Common myeloid progenitor, CD34-positive (primary cell): ENCODE measurements around the gene LPP.

Source experiments
- CTCF ChIA-PET: fragments of 350-600 bp; sonication (Branson Sonifier 250); formaldehyde crosslinking; loops from one replicate; lab custom pipeline; 2021; ENCODE audit warnings: antibody characterized with exemption; lab: Charles Lee
- POLR2A ChIA-PET: fragments of 350-600 bp; sonication (Branson Sonifier 250); formaldehyde crosslinking; loops from one replicate; lab custom pipeline; 2021; ENCODE audit warnings: antibody characterized with exemption; lab: Charles Lee
- DNase-seq, 3 donors: peaks; one replicate each; pipeline versions ENCODE4 v3.0.0 to v3.0.0-alpha.2; 2013
- H3K27ac ChIP-seq, 2 experiments: 1 replicate in 1 of 2; 2 replicates in 1 of 2; pipeline ENCODE4 v1.7.0; 2013; ENCODE audit warnings: inconsistent platforms in 2 of 2, low read length in 2 of 2, mild to moderate bottlenecking in 2 of 2, low read depth in 1 of 2, moderate library complexity in 1 of 2; ENCODE audit not compliant: severe bottlenecking in 2 of 2, insufficient read depth in 1 of 2, poor library complexity in 1 of 2
- H3K27me3 ChIP-seq, 5 experiments: replicated peaks in 2 of 5; 1 replicate in 3 of 5; 2 replicates in 2 of 5; pipeline versions ENCODE4 v1.6.1 to v1.7.0; 2013; ENCODE audit warnings: low read length in 4 of 5, mild to moderate bottlenecking in 2 of 5, moderate library complexity in 2 of 5, inconsistent platforms in 1 of 5; ENCODE audit not compliant: insufficient read depth in 5 of 5, control insufficient read depth in 4 of 5
- H3K36me3 ChIP-seq, 4 experiments: 1 replicate in 2 of 4; 2 replicates in 2 of 4; pipeline versions ENCODE4 v1.6.1 to v1.7.0; 2013; ENCODE audit warnings: low read length in 3 of 4, control low read depth in 1 of 4, mild to moderate bottlenecking in 1 of 4; ENCODE audit not compliant: control insufficient read depth in 4 of 4, insufficient read depth in 4 of 4
- H3K4me1 ChIP-seq, 4 experiments: 1 replicate in 3 of 4; 2 replicates in 1 of 4; pipeline versions ENCODE4 v1.6.1 to v1.7.1; 2013; ENCODE audit warnings: low read length in 3 of 4, mild to moderate bottlenecking in 3 of 4, control low read depth in 1 of 4, inconsistent platforms in 1 of 4, moderate library complexity in 1 of 4; ENCODE audit not compliant: control insufficient read depth in 4 of 4, insufficient read depth in 4 of 4; ENCODE audit errors: control extremely low read depth in 1 of 4
- H3K4me3 ChIP-seq, 7 experiments: 1 replicate in 4 of 7; 2 replicates in 3 of 7; pipeline versions ENCODE4 v1.5.1 to v1.7.0; 2013; ENCODE audit warnings: mild to moderate bottlenecking in 7 of 7, low read length in 6 of 7, moderate library complexity in 6 of 7, inconsistent platforms in 2 of 7, low read depth in 2 of 7, control low read depth in 1 of 7; ENCODE audit not compliant: insufficient read depth in 4 of 7, control insufficient read depth in 1 of 7; ENCODE audit errors: extremely low read depth in 1 of 7
- H3K9me3 ChIP-seq, 5 experiments: 1 replicate in 4 of 5; 2 replicates in 1 of 5; pipeline versions ENCODE4 v1.6.1 to v1.7.1; 2013; ENCODE audit warnings: low read length in 4 of 5, mild to moderate bottlenecking in 2 of 5, inconsistent platforms in 1 of 5, low read depth in 1 of 5, moderate library complexity in 1 of 5; ENCODE audit not compliant: control insufficient read depth in 4 of 5, insufficient read depth in 2 of 5; ENCODE audit errors: control extremely low read depth in 1 of 5
- WGBS: methylation state at CpG from one replicate; pipeline ENCODE4 v1.1.5; 2013; ENCODE audit not compliant: insufficient coverage; 5-methylcytosine and 5-hydroxymethylcytosine counted together

LPP gene

DNA sequence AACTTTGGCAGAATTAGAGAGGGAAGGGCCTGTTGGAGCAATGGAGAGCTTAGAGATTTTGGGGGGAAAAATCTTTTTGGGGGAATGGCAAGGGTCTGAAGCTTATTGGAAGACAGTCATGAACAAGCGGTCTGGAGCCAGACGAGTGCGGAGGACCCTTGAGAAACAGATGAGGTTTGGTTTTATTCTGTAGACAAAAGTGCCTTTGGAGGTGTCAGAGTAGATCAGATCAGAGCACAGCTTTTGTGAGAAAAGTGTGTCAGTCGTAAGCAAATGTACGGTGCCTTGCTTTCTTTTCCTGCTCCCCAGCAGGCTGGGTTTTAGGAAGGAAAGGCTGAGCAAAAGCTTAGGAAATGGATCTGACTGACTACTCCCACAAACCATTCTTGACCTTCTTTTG is 781.0 kb downstream of the LPP start:
- ChIA-PET POLR2A (no interaction called here), CTCF (interaction anchor here (1.3 kb wide), 1 partner anchor 11 kb away, joined by 3 read pairs; no protein-coding TSS in a partner anchor)
- 95% methylated on average over 5 of the region's 5 CpGs for WGBS

GRCh38 chr3:188936597-188937107 is 782.7 kb downstream of the LPP start:
- DNase-seq: no peak
- WGBS: 90% methylated on average over 3 of the region's 3 CpGs

More for the DNA sequence above, 781.0 kb downstream of the LPP start:
- Histone ChIP-seq H3K27me3 (no peaks in the 10 kb centered on the region), H3K9me3 (no peaks in the 10 kb centered on the region), H3K4me1 (no peaks in the 10 kb centered on the region), H3K4me3 (no peak overlapping the region), H3K36me3 (no peaks in the 10 kb centered on the region), H3K27ac (no peak overlapping the region)
- DNase-seq: no peak

DNA sequence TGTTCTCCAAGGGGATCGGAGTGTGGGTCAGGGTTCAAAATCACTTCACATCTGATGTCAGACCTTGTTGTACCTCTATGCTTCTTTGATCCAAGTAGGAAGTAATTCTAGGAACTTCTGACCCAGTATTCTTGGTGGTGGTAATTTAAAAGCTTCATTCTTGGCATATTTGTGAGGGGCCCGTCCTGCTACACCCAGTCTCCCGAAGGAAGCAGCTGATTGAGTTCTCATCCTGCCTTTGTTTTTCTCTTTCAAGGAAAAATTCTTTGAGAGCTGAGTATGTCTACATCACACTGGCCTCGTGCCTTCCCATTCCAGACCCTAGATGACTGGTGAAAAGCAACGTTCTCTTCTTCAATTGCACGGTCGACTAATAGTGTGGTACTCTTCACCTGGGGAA is 783.4 kb downstream of the LPP start:
- DNase-seq: no peak
- ChIA-PET POLR2A (no interaction called here), CTCF (interaction anchor here (2.0 to 2.3 kb wide), 2 partner anchors 15 to 17 kb away, joined by 6 to 10 read pairs; no protein-coding TSS in a partner anchor)
- 98% methylated on average over 7 of the region's 7 CpGs for WGBS
- Histone ChIP-seq H3K4me1 (no peaks in the 10 kb centered on the region), H3K36me3 (no peaks in the 10 kb centered on the region), H3K4me3 (no peak overlapping the region), H3K27me3 (no peaks in the 10 kb centered on the region), H3K27ac (no peak overlapping the region), H3K9me3 (no peaks in the 10 kb centered on the region)

More at GRCh38 chr3:188936597-188937107, 782.7 kb downstream of the LPP start:
- ChIA-PET POLR2A (no interaction called here), CTCF (interaction anchor here (2.0 to 2.3 kb wide), 2 partner anchors 15 to 18 kb away, joined by 6 to 10 read pairs; no protein-coding TSS in a partner anchor)
- Histone ChIP-seq H3K36me3 (no peaks in the 10 kb centered on the region), H3K27ac (no peak overlapping the region), H3K27me3 (no peaks in the 10 kb centered on the region), H3K4me1 (no peaks in the 10 kb centered on the region), H3K9me3 (no peaks in the 10 kb centered on the region), H3K4me3 (no peak overlapping the region)

DNA sequence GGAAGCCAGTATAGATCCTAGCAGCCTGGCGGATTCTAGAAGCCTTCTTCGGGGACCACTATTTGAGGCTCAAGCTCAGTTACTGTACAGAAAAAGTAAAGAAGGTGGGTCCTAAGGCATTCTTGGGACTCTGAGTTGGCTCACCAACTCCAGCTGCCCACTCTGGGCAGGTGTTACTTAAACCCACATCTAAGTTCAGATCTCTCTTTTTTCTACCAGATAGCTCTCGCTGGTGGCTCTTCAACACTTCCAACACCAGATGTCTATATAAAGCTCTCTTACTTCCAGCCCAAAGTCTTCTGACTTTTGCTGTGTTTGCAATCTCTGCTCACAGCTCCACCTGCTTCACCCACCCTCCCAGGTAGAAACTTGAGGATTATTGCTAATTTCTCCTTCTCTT is 785.0 kb downstream of the LPP start:
- H3K27me3 ChIP-seq: no peaks in the 10 kb centered on the region
- ChIA-PET POLR2A (no interaction called here), CTCF (interaction anchor here (1.1 kb wide), 1 partner anchor 1199 kb away, joined by 3 read pairs; no protein-coding TSS in a partner anchor)
- DNase-seq: no peak
- H3K4me3 ChIP-seq: no peak overlapping the region
- H3K27ac ChIP-seq: no peak overlapping the region
- no peaks in the 10 kb centered on the region for H3K36me3 ChIP-seq
- WGBS: 94% methylated on average over 3 of the region's 3 CpGs
- H3K4me1 ChIP-seq: peaks cover 0 to 2% (median 0%) of the 10 kb centered on the region in 4 experiments
- H3K9me3 ChIP-seq: no peaks in the 10 kb centered on the region

- POLR2A ChIA-PET: no interaction called here
- 100% methylated on average over 2 of the region's 5 CpGs for WGBS
These were observed 786.0 kb downstream of the LPP start for GRCh38 chr3:188939814-188940572.

More at GRCh38 chr3:188939814-188940572, 786.0 kb downstream of the LPP start:
- Histone ChIP-seq H3K4me1 (peaks cover 0 to 2% (median 0%) of the 10 kb centered on the region in 4 experiments), H3K27me3 (peaks cover 0 to 2% (median 0%) of the 10 kb centered on the region in 5 experiments), H3K9me3 (no peaks in the 10 kb centered on the region), H3K27ac (no peak overlapping the region), H3K36me3 (no peaks in the 10 kb centered on the region), H3K4me3 (no peak overlapping the region)
- CTCF ChIA-PET: no interaction called here
- no peak for DNase-seq
